ENCODE data around the gene ACTRT2.

ACTRT2 gene

GRCh38 chr1:3031401-3032221 is 10.3 kb downstream of the ACTRT2 start:
- TF ChIP-seq CTCF (conservative IDR thresholded peaks at IDR 0.05) = no peak
- no peak for TF ChIP-seq ZFX (IDR thresholded peaks at IDR 0.05)
- no peak overlapping the region for H3K27ac ChIP-seq

GRCh38 chr1:3032371-3033039 is 11.2 kb downstream of the ACTRT2 start:
- H3K27ac ChIP-seq = no peak overlapping the region
- TF ChIP-seq CTCF (conservative IDR thresholded peaks at IDR 0.05) (no peak), ZFX (IDR thresholded peaks at IDR 0.05) (no peak)

GRCh38 chr1:3033040-3033789 is 11.9 kb downstream of the ACTRT2 start:
- H3K27ac ChIP-seq = no peak overlapping the region

GRCh38 chr1:3033790-3034090 is 12.5 kb downstream of the ACTRT2 start:
- TF ChIP-seq CTCF (conservative IDR thresholded peaks at IDR 0.05) = no peak
- no peak for TF ChIP-seq ZFX (IDR thresholded peaks at IDR 0.05)
- H3K27ac ChIP-seq = no peak overlapping the region

More at GRCh38 chr1:3033040-3033789, 11.9 kb downstream of the ACTRT2 start:
- TF ChIP-seq CTCF (conservative IDR thresholded peaks at IDR 0.05) (no peak), ZFX (IDR thresholded peaks at IDR 0.05) (no peak)

DNA sequence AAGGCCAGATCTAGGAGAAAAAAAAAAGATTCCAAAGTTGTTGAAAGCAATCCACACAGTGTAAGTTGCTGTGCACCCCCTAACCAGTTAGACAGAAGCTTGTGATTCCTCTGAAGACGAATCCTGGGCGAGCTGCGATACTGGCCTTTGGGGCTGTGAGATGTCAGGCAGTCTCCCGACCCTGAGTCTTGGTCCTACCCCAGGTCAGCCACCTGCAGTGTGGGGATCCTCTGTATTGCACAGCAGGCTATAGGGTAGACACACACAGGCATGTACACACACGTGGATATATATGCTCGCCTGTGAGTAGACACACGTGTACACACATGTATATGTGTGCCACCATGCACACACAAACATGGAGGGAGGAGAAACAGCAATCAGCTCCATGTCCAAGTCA is 12.9 kb downstream of the ACTRT2 start:
- no peak for TF ChIP-seq CTCF (conservative IDR thresholded peaks at IDR 0.05)
- TF ChIP-seq ZFX (IDR thresholded peaks at IDR 0.05) = no peak
- no peak overlapping the region for H3K27ac ChIP-seq

DNA sequence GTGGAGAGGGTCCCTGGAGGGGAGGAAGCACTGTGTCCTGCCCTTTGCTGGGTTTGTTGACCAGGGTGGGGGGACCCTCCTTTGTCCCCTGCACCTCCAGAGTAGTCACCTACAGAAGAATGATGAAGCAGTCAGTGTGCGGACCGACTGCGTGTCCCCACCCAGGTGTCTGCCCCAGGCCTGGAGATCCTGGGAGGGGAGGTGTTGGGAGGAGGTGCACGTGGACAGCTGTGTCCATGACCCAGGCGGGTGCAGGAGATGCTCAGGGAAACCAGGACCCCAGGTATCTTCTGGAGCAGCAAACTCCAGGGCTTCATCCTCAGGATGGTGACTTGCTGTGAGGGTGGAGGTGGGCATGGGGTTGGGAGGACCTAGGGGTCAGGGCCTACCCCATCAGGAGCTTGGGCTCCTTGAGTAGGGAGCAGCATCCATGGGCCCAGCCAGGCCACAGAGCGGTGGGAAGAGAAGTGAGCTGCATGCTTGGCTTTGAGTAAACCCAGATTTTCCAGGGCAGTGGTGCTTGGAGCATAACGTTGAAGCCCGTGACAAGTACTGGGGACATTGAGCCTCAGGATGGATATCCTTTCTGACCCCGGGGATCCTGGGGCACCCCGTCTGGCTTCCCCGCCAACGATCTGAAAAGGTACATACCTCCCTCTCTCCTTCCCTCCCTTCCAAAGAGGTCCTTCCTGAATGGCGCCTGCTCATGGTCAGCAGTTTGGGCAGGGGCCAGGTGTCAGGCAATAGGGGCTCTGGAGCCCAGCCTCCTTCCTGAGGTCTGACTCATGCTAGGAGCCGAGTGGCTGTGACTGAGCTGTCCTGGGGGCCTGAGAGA is 13.7 kb downstream of the ACTRT2 start:
- TF ChIP-seq ZFX (IDR thresholded peaks at IDR 0.05) = no peak
- TF ChIP-seq CTCF (conservative IDR thresholded peaks at IDR 0.05) = no peak

More for the DNA sequence above, 13.7 kb downstream of the ACTRT2 start:
- no peak overlapping the region for H3K27ac ChIP-seq

Measured in C4-2B (cell line).